H9 (cell line): Measurements from ENCODE around the gene ASH1L. TPM values are rescaled to one million over a fixed set of nuclear protein-coding genes. Genes with fewer than 3 reads are reported as not detected.

Experiments
- DNase-seq: peaks from one replicate; pipeline ENCODE4 v3.0.0-alpha.2; 2017
- H2AFZ ChIP-seq: one replicate; pipeline ENCODE4 v1.6.1; 2013; ENCODE audit warnings: mild to moderate bottlenecking, low read length, control low read depth, moderate library complexity
- H2AK5ac ChIP-seq: 2 replicates; pipeline ENCODE4 v1.6.1; 2013; ENCODE audit warnings: low read length, control low read depth, mixed read lengths; ENCODE audit not compliant: insufficient read length
- H2BK120ac ChIP-seq: one replicate; pipeline ENCODE4 v1.6.1; 2013; ENCODE audit warnings: low read depth, mild to moderate bottlenecking, low read length, control low read depth, inconsistent platforms; ENCODE audit not compliant: poor library complexity, severe bottlenecking
- H2BK12ac ChIP-seq: 2 replicates; pipeline ENCODE4 v1.6.1; 2013; ENCODE audit warnings: low read length, control low read depth, mixed read lengths, low read depth; ENCODE audit not compliant: insufficient read length
- H2BK15ac ChIP-seq: 2 replicates; pipeline ENCODE4 v1.6.1; 2013; ENCODE audit warnings: low read depth, low read length, control low read depth
- H2BK20ac ChIP-seq: one replicate; pipeline ENCODE4 v1.6.1; 2013; ENCODE audit warnings: low read depth, mild to moderate bottlenecking, low read length, control low read depth, inconsistent platforms; ENCODE audit not compliant: poor library complexity, severe bottlenecking
- H2BK5ac ChIP-seq: 2 replicates; pipeline ENCODE4 v1.6.1; 2013; ENCODE audit warnings: low read length, control low read depth, mixed read lengths; ENCODE audit not compliant: insufficient read length
- H3K14ac ChIP-seq: 2 replicates; pipeline ENCODE4 v1.6.1; 2013; ENCODE audit warnings: low read length, control low read depth; ENCODE audit not compliant: insufficient read depth
- H3K18ac ChIP-seq: 2 replicates; pipeline ENCODE4 v1.6.1; 2013; ENCODE audit warnings: low read depth, mild to moderate bottlenecking, mixed read lengths, low read length, control low read depth; ENCODE audit not compliant: insufficient read length
- H3K23ac ChIP-seq: 2 replicates; pipeline ENCODE4 v1.6.1; 2013; ENCODE audit warnings: low read length, control low read depth, mixed read lengths, low read depth; ENCODE audit not compliant: insufficient read length
- H3K23me2 ChIP-seq: 2 replicates; pipeline ENCODE4 v1.6.1; 2013; ENCODE audit warnings: low read depth, mild to moderate bottlenecking, mixed read lengths, low read length, control low read depth; ENCODE audit not compliant: insufficient read length, poor library complexity, severe bottlenecking
- H3K27ac ChIP-seq: 2 replicates; pipeline ENCODE4 v1.5.1; 2013; ENCODE audit warnings: low read length, control low read depth, mixed read lengths, low read depth; ENCODE audit not compliant: insufficient read length
- H3K27me3 ChIP-seq: 2 replicates; pipeline ENCODE4 v1.6.1; 2013; ENCODE audit warnings: low read length, control low read depth, inconsistent platforms; ENCODE audit not compliant: insufficient read depth
- H3K4ac ChIP-seq: 2 replicates; pipeline ENCODE4 v1.6.1; 2013; ENCODE audit warnings: low read depth, mild to moderate bottlenecking, control low read depth, inconsistent platforms, low read length, moderate library complexity
- H3K4me1 ChIP-seq: 2 replicates; pipeline ENCODE4 v1.6.1; 2013; ENCODE audit warnings: low read length, control low read depth, inconsistent platforms; ENCODE audit not compliant: insufficient read depth
- H3K4me2 ChIP-seq: 2 replicates; pipeline ENCODE4 v1.6.1; 2013; ENCODE audit warnings: low read length, control low read depth, mixed read lengths; ENCODE audit not compliant: insufficient read length, insufficient read depth
- H3K56ac ChIP-seq: 2 replicates; pipeline ENCODE4 v1.6.1; 2013; ENCODE audit warnings: low read depth, mild to moderate bottlenecking, mixed read lengths, low read length, control low read depth; ENCODE audit not compliant: insufficient read length
- H3K79me1 ChIP-seq: 2 replicates; pipeline ENCODE4 v1.6.1; 2013; ENCODE audit warnings: low read depth, mild to moderate bottlenecking, moderate library complexity, low read length, control low read depth, inconsistent platforms; ENCODE audit not compliant: insufficient read depth, poor library complexity, severe bottlenecking
- H3K79me2 ChIP-seq: 2 replicates; pipeline ENCODE4 v1.6.1; 2013; ENCODE audit warnings: low read length, control low read depth, inconsistent platforms; ENCODE audit not compliant: insufficient read depth
- H3K9ac ChIP-seq: 2 replicates; pipeline ENCODE4 v1.6.1; 2013; ENCODE audit warnings: low read length, control low read depth, mixed read lengths; ENCODE audit not compliant: insufficient read length; ENCODE audit errors: extremely low read depth
- H3K9me3 ChIP-seq: one replicate; pipeline ENCODE4 v1.6.1; 2013; ENCODE audit warnings: low read depth, low read length, inconsistent platforms; ENCODE audit not compliant: control insufficient read depth
- H3T11ph ChIP-seq: one replicate; pipeline ENCODE4 v1.6.1; 2013; ENCODE audit warnings: mild to moderate bottlenecking, low read length, control low read depth, inconsistent platforms
- H4K20me1 ChIP-seq: one replicate; pipeline ENCODE4 v1.6.1; 2013; ENCODE audit not compliant: control insufficient read depth, insufficient read length, insufficient read depth
- H4K5ac ChIP-seq: 2 replicates; pipeline ENCODE4 v1.6.1; 2013; ENCODE audit warnings: low read depth, mild to moderate bottlenecking, mixed read lengths, low read length, control low read depth; ENCODE audit not compliant: insufficient read length
- H4K8ac ChIP-seq: replicated peaks from 2 replicates; pipeline ENCODE4 v1.6.1; 2013; ENCODE audit warnings: low read length, control low read depth, mixed read lengths, low read depth; ENCODE audit not compliant: insufficient read length
- H4K91ac ChIP-seq: 2 replicates; pipeline ENCODE4 v1.6.1; 2013; ENCODE audit warnings: low read depth, mild to moderate bottlenecking, moderate library complexity, mixed read lengths, low read length, control low read depth; ENCODE audit not compliant: insufficient read length
- H3K27ac Mint-ChIP-seq, 3 experiments: 2 replicates in 2 of 3; 3 replicates in 1 of 3; pipeline ENCODE4 v1.8.0; 2020 to 2021; ENCODE audit warnings: mixed read lengths in 3 of 3, mild to moderate bottlenecking in 1 of 3, moderate library complexity in 1 of 3
- H3K27me3 Mint-ChIP-seq: 2 replicates; pipeline ENCODE4 v1.8.0; 2021; ENCODE audit warnings: low read depth, mild to moderate bottlenecking, moderate library complexity, mixed read lengths
- H3K36me3 Mint-ChIP-seq, 3 experiments: 2 replicates in 2 of 3; 3 replicates in 1 of 3; pipeline ENCODE4 v1.8.0; 2020 to 2021; ENCODE audit warnings: low read depth in 3 of 3, mixed read lengths in 3 of 3; ENCODE audit not compliant: insufficient read depth in 1 of 3
- H3K4me1 Mint-ChIP-seq, 2 experiments: 2 replicates each; pipeline ENCODE4 v1.8.0; 2020; ENCODE audit warnings: mixed read lengths in 2 of 2
- H3K4me3 Mint-ChIP-seq, 2 experiments: 2 replicates in 1 of 2; 3 replicates in 1 of 2; pipeline ENCODE4 v1.8.0; 2020 to 2021; ENCODE audit warnings: mild to moderate bottlenecking in 2 of 2, mixed read lengths in 2 of 2, moderate library complexity in 1 of 2
- H3K9me3 Mint-ChIP-seq, 2 experiments: 2 replicates in 1 of 2; 3 replicates in 1 of 2; pipeline ENCODE4 v1.8.0; 2020; ENCODE audit warnings: mild to moderate bottlenecking in 2 of 2, mixed read lengths in 2 of 2, moderate library complexity in 1 of 2
- WGBS: extraction: QIAGEN DNeasy Blood & Tissue Kit; methylation state at CpG from one replicate; pipeline ENCODE4 v1.1.7; 2013; ENCODE audit warnings: missing lambda C conversion rate, low lambda C conversion rate, mixed read lengths; ENCODE audit not compliant: insufficient read length; ENCODE audit errors: extremely low coverage; 5-methylcytosine and 5-hydroxymethylcytosine counted together
- total RNA-seq: library from RNA; stranded (reverse); gene quantifications from 2 replicates; pipeline ENCODE4 v1.2.1, GENCODE V29; 2021
- TF ChIP-seq, protein P1 (sequence below): fragments of 200-600 bp; sonication (generic); conservative IDR thresholded peaks from 3 replicates; pipeline ENCODE4 v1.8.0; 2021; ENCODE audit warnings: antibody characterized with exemption, mild to moderate bottlenecking

Gene ASH1L
- total RNA-seq, 1 experiment from 2014 or later, result 32.8 TPM

DNA sequence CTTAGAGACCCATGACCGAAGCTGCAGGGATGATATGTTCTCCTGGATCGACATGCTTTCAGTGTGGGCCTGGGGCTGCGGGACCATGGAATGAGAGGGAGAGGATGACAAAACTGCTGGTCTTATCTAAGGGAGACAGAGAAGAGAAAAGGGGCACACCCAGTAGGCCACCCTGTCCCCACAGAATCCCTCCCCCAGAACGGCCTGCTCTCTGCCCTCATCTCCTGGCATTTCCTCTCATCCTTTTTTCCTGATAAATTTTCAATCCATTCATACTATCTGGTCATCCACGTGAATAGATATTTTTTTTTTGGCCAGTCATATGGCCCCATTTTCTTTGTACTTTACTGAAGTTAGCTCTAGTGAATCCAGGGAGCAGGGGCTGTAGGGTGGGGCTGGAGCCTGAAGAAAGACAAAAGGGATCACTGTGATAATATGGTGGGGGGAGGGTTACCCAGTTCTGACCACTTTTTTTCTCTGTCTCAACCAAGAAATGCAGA is 261.2 kb downstream of the ASH1L start, which contains the start of gene PKLR:
Gene PKLR (minus strand): TSS at position 97 of the 500 bp plus-strand sequence. CDS start 43 bp downstream, at position 54.
- Histone ChIP-seq H3K18ac (no peak within 1 kb of the TSS), H3T11ph (no peak within 1 kb of the TSS), H3K9ac (no peak within 1 kb of the TSS), H3K23me2 (no peaks in the 10 kb centered on the region), H2BK5ac (no peak within 1 kb of the TSS), H2AK5ac (no peak within 1 kb of the TSS), H4K8ac (no peak within 1 kb of the TSS), H3K4me2 (no peak within 1 kb of the TSS), H4K5ac (no peak within 1 kb of the TSS), H3K27me3 (no peaks in the 10 kb centered on the region), H4K91ac (no peak within 1 kb of the TSS), H3K56ac (no peak within 1 kb of the TSS), H3K9me3 (no peaks in the 10 kb centered on the region), H3K27ac (no peak within 1 kb of the TSS), H2BK120ac (no peak within 1 kb of the TSS), H3K14ac (no peak within 1 kb of the TSS), H3K4ac (no peak within 1 kb of the TSS), H2BK12ac (no peak within 1 kb of the TSS), H3K79me2 (no peaks in the 10 kb centered on the region), H3K23ac (no peak within 1 kb of the TSS), H3K79me1 (no peaks in the 10 kb centered on the region), H3K4me1 (no peaks in the 10 kb centered on the region; the same call in 1 of the 2 replicates), H2BK20ac (no peak within 1 kb of the TSS), H2AFZ (no peak within 1 kb of the TSS), H4K20me1 (no peaks in the 10 kb centered on the region), H2BK15ac (no peak within 1 kb of the TSS)
- no peaks in the 10 kb centered on the region; a peak in 1 of 5 replicates for H3K9me3 Mint-ChIP-seq
- H3K4me3 Mint-ChIP-seq, result no peak within 1 kb of the TSS; a peak in 1 of 5 replicates
- DNase-seq, result no peak
- no CpG with 5 or more reads among the region's 5 CpGs for WGBS
- peaks cover 12 to 23% of the 10 kb centered on the region in 2 experiments for H3K4me1 Mint-ChIP-seq
- H3K27ac Mint-ChIP-seq, result no peak within 1 kb of the TSS
- no peaks in the 10 kb centered on the region for H3K36me3 Mint-ChIP-seq
- TF ChIP-seq, protein P1, sequence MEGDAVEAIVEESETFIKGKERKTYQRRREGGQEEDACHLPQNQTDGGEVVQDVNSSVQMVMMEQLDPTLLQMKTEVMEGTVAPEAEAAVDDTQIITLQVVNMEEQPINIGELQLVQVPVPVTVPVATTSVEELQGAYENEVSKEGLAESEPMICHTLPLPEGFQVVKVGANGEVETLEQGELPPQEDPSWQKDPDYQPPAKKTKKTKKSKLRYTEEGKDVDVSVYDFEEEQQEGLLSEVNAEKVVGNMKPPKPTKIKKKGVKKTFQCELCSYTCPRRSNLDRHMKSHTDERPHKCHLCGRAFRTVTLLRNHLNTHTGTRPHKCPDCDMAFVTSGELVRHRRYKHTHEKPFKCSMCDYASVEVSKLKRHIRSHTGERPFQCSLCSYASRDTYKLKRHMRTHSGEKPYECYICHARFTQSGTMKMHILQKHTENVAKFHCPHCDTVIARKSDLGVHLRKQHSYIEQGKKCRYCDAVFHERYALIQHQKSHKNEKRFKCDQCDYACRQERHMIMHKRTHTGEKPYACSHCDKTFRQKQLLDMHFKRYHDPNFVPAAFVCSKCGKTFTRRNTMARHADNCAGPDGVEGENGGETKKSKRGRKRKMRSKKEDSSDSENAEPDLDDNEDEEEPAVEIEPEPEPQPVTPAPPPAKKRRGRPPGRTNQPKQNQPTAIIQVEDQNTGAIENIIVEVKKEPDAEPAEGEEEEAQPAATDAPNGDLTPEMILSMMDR, result no peak
- H3K27me3 Mint-ChIP-seq, result peaks cover 2% of the 10 kb centered on the region
